Mucosa of stomach (tissue), 1 donor: ENCODE data around the gene MYCBP2.

Source experiments
- H3K27me3 ChIP-seq: one replicate; pipeline ENCODE4 v1.7.0; 2013; ENCODE audit warnings: mild to moderate bottlenecking, low read length; ENCODE audit not compliant: control insufficient read depth, insufficient read depth
- H3K36me3 ChIP-seq: one replicate; pipeline ENCODE4 v1.7.0; 2013; ENCODE audit warnings: low read length; ENCODE audit not compliant: control insufficient read depth, insufficient read depth
- H3K4me1 ChIP-seq: one replicate; pipeline ENCODE4 v1.7.0; 2013; ENCODE audit warnings: mild to moderate bottlenecking, low read length; ENCODE audit not compliant: control insufficient read depth, insufficient read depth
- H3K4me3 ChIP-seq: one replicate; pipeline ENCODE4 v1.7.0; 2013; ENCODE audit warnings: low read length
- H3K9ac ChIP-seq: one replicate; pipeline ENCODE4 v1.7.0; 2013; ENCODE audit warnings: mild to moderate bottlenecking, low read length, moderate library complexity
- H3K9me3 ChIP-seq: one replicate; pipeline ENCODE4 v1.7.0; 2013; ENCODE audit warnings: mild to moderate bottlenecking, low read length, moderate library complexity; ENCODE audit not compliant: control insufficient read depth
- donor health status: Pancreatic carcinoma.

Gene MYCBP2

GRCh38 chr13:77033717-77034302, 293.1 kb downstream of the MYCBP2 start:
- H3K9ac ChIP-seq: no peak overlapping the region
- H3K4me3 ChIP-seq: no peak overlapping the region
- no peaks in the 10 kb centered on the region for H3K4me1 ChIP-seq
- no peaks in the 10 kb centered on the region for H3K36me3 ChIP-seq
- H3K27me3 ChIP-seq: no peaks in the 10 kb centered on the region
- H3K9me3 ChIP-seq: no peaks in the 10 kb centered on the region

GRCh38 chr13:77031656-77032243, 295.1 kb downstream of the MYCBP2 start:
- Histone ChIP-seq H3K4me3 (no peak overlapping the region), H3K4me1 (no peaks in the 10 kb centered on the region), H3K9ac (no peak overlapping the region), H3K9me3 (no peaks in the 10 kb centered on the region), H3K36me3 (no peaks in the 10 kb centered on the region), H3K27me3 (no peaks in the 10 kb centered on the region)

- Histone ChIP-seq H3K4me1 (peaks cover 5% of the 10 kb centered on the region), H3K9ac (no peak overlapping the region), H3K27me3 (no peaks in the 10 kb centered on the region), H3K9me3 (no peaks in the 10 kb centered on the region), H3K36me3 (no peaks in the 10 kb centered on the region), H3K4me3 (no peak overlapping the region)
Observed at GRCh38 chr13:77029436-77029835, 297.5 kb downstream of the MYCBP2 start.

- Histone ChIP-seq H3K4me1 (peaks cover 5% of the 10 kb centered on the region), H3K27me3 (no peaks in the 10 kb centered on the region), H3K4me3 (no peak overlapping the region), H3K36me3 (no peaks in the 10 kb centered on the region), H3K9ac (no peak overlapping the region), H3K9me3 (no peaks in the 10 kb centered on the region)
Observed at GRCh38 chr13:77028202-77028601, 298.7 kb downstream of the MYCBP2 start.

GRCh38 chr13:77026861-77027621, 299.9 kb downstream of the MYCBP2 start, which contains the start of gene FBXL3:
TSS of gene FBXL3 (minus strand) at chr13:77027159. CDS start at chr13:77021860, 5,299 bp downstream.
- Histone ChIP-seq H3K27me3 (no peaks in the 10 kb centered on the region), H3K9me3 (no peaks in the 10 kb centered on the region), H3K36me3 (no peaks in the 10 kb centered on the region), H3K4me3 (peak within 1 kb of the TSS; percentile 76), H3K4me1 (peaks cover 13% of the 10 kb centered on the region), H3K9ac (peak within 1 kb of the TSS; percentile 97)

- Histone ChIP-seq H3K4me1 (peaks cover 13% of the 10 kb centered on the region), H3K4me3 (peak overlapping the region; percentile 76), H3K27me3 (no peaks in the 10 kb centered on the region), H3K9ac (peak overlapping the region; percentile 97), H3K9me3 (no peaks in the 10 kb centered on the region), H3K36me3 (no peaks in the 10 kb centered on the region)
Observed at GRCh38 chr13:77026255-77026860, 300.5 kb downstream of the MYCBP2 start.

GRCh38 chr13:77022341-77022740, 304.6 kb downstream of the MYCBP2 start:
- H3K9ac ChIP-seq: no peak overlapping the region
- H3K9me3 ChIP-seq: no peaks in the 10 kb centered on the region
- H3K36me3 ChIP-seq: no peaks in the 10 kb centered on the region
- H3K27me3 ChIP-seq: no peaks in the 10 kb centered on the region
- H3K4me1 ChIP-seq: peaks cover 13% of the 10 kb centered on the region
- H3K4me3 ChIP-seq: no peak overlapping the region

- no peaks in the 10 kb centered on the region for H3K9me3 ChIP-seq
- no peak overlapping the region for H3K9ac ChIP-seq
- no peaks in the 10 kb centered on the region for H3K27me3 ChIP-seq
- H3K4me3 ChIP-seq: no peak overlapping the region
- H3K4me1 ChIP-seq: peaks cover 8% of the 10 kb centered on the region
- H3K36me3 ChIP-seq: no peaks in the 10 kb centered on the region
Observed at GRCh38 chr13:77019756-77020155, 307.1 kb downstream of the MYCBP2 start.

- no peaks in the 10 kb centered on the region for H3K36me3 ChIP-seq
- no peaks in the 10 kb centered on the region for H3K4me1 ChIP-seq
- no peaks in the 10 kb centered on the region for H3K9me3 ChIP-seq
- no peak overlapping the region for H3K4me3 ChIP-seq
- H3K9ac ChIP-seq: no peak overlapping the region
- H3K27me3 ChIP-seq: no peaks in the 10 kb centered on the region
Observed at GRCh38 chr13:77016888-77017623, 309.8 kb downstream of the MYCBP2 start.

- Histone ChIP-seq H3K4me1 (no peaks in the 10 kb centered on the region), H3K9ac (no peak overlapping the region), H3K4me3 (no peak overlapping the region), H3K36me3 (no peaks in the 10 kb centered on the region), H3K9me3 (no peaks in the 10 kb centered on the region), H3K27me3 (no peaks in the 10 kb centered on the region)
Observed at GRCh38 chr13:77016251-77016812, 310.6 kb downstream of the MYCBP2 start.

- H3K4me3 ChIP-seq: no peak overlapping the region
- H3K9me3 ChIP-seq: no peaks in the 10 kb centered on the region
- H3K9ac ChIP-seq: no peak overlapping the region
- H3K4me1 ChIP-seq: no peaks in the 10 kb centered on the region
- H3K36me3 ChIP-seq: no peaks in the 10 kb centered on the region
- H3K27me3 ChIP-seq: no peaks in the 10 kb centered on the region
Observed at GRCh38 chr13:77014906-77015685, 311.8 kb downstream of the MYCBP2 start.
